Suprapubic skin (tissue), 4 donors: Measurements from ENCODE around the gene TDRD10. TPM values are rescaled to one million over a fixed set of nuclear protein-coding genes. Genes with fewer than 3 reads are reported as not detected.

Experiments used
- DNase-seq, 2 donors: peaks; one replicate each; pipeline ENCODE4 v3.0.0-alpha.2; 2019; ENCODE audit warnings: low spot score in 2 of 2
- H3K27ac ChIP-seq: fragments of 200-600 bp; sonication (generic); one replicate; pipeline ENCODE4 v1.5.1; 2019
- H3K27me3 ChIP-seq: fragments of 200-600 bp; sonication (generic); one replicate; pipeline ENCODE4 v1.5.1; 2019
- H3K36me3 ChIP-seq: fragments of 200-600 bp; sonication (generic); one replicate; pipeline ENCODE4 v1.5.1; 2019
- H3K4me1 ChIP-seq: fragments of 200-600 bp; sonication (generic); one replicate; pipeline ENCODE4 v1.5.1; 2019
- H3K4me3 ChIP-seq: fragments of 200-600 bp; sonication (generic); one replicate; pipeline ENCODE4 v1.5.1; 2019; ENCODE audit warnings: mild to moderate bottlenecking
- H3K9me3 ChIP-seq: fragments of 200-600 bp; sonication (generic); one replicate; pipeline ENCODE4 v1.5.1; 2019
- CTCF ChIP-seq, 2 donors: fragments of 200-600 bp in 1 of 2; fragments of 450-650 bp in 1 of 2; sonication (generic) in 1 of 2; IDR thresholded peaks; one replicate each; pipeline ENCODE4 v1.5.1; 2016 to 2019; ENCODE audit warnings: antibody characterized with exemption in 2 of 2, mild to moderate bottlenecking in 1 of 2, moderate library complexity in 1 of 2
- EP300 ChIP-seq: sonication (generic); formaldehyde crosslinking; IDR thresholded peaks from one replicate; pipeline ENCODE4 v1.6.1; 2017; ENCODE audit warnings: antibody characterized with exemption
- POLR2A ChIP-seq, 2 donors: fragments of 450-650 bp; IDR thresholded peaks; one replicate each; pipeline ENCODE4 v1.6.1; 2017; ENCODE audit warnings: antibody characterized with exemption in 2 of 2, mild to moderate bottlenecking in 2 of 2, moderate library complexity in 2 of 2
- POLR2AphosphoS5 ChIP-seq, 3 donors: sonication (generic); formaldehyde crosslinking; IDR thresholded peaks; one replicate each; pipeline ENCODE4 v1.6.1; 2017; ENCODE audit warnings: antibody characterized with exemption in 3 of 3
- WGBS: methylation state at CpG from one replicate; pipeline ENCODE4 v1.1.5; 2018; 5-methylcytosine and 5-hydroxymethylcytosine counted together
- total RNA-seq, 4 donors: library from RNA; depleted of rRNA; stranded (reverse); fragments of >200 nt; gene quantifications; one replicate each; pipeline ENCODE4 v1.1.0, GENCODE V29; 2016

Gene TDRD10
- total RNA-seq, 4 donors from 2014 or later: 0.72 to 2.6 (median 2.0) TPM

- Histone ChIP-seq H3K9me3 (no peaks in the 10 kb centered on the region), H3K4me1 (no peaks in the 10 kb centered on the region), H3K4me3 (no peak overlapping the region), H3K36me3 (peaks cover 100% of the 10 kb centered on the region), H3K27me3 (no peaks in the 10 kb centered on the region), H3K27ac (no peak overlapping the region)
- WGBS: 93% methylated on average over 4 of the region's 10 CpGs
- TF ChIP-seq CTCF (IDR thresholded peaks at IDR 0.05): no peak
- no peak for TF ChIP-seq EP300
- TF ChIP-seq POLR2AphosphoS5 (IDR thresholded peaks at IDR 0.05): no peak
- TF ChIP-seq POLR2A (IDR thresholded peaks at IDR 0.05): no peak
- DNase-seq: no peak
Observed at GRCh38 chr1:154586231-154586630, 84.2 kb downstream of the TDRD10 start.

- no peak overlapping the region for H3K4me3 ChIP-seq
- H3K4me1 ChIP-seq: no peaks in the 10 kb centered on the region
- no peaks in the 10 kb centered on the region for H3K27me3 ChIP-seq
- no peak for DNase-seq
- H3K9me3 ChIP-seq: no peaks in the 10 kb centered on the region
- no peak overlapping the region for H3K27ac ChIP-seq
- TF ChIP-seq EP300 (no peak), POLR2AphosphoS5 (IDR thresholded peaks at IDR 0.05) (no peak), CTCF (IDR thresholded peaks at IDR 0.05) (no peak), POLR2A (IDR thresholded peaks at IDR 0.05) (no peak)
- H3K36me3 ChIP-seq: peaks cover 100% of the 10 kb centered on the region
- whole genome bisulfite sequencing: 93% methylated on average over 6 of the region's 6 CpGs
Observed at GRCh38 chr1:154586641-154587040, 84.6 kb downstream of the TDRD10 start.

- Histone ChIP-seq H3K27me3 (no peaks in the 10 kb centered on the region), H3K27ac (no peak overlapping the region), H3K4me3 (no peak overlapping the region), H3K9me3 (no peaks in the 10 kb centered on the region), H3K36me3 (peaks cover 100% of the 10 kb centered on the region), H3K4me1 (no peaks in the 10 kb centered on the region)
- TF ChIP-seq POLR2AphosphoS5 (IDR thresholded peaks at IDR 0.05): no peak
- no peak for TF ChIP-seq POLR2A (IDR thresholded peaks at IDR 0.05)
- no peak for TF ChIP-seq CTCF (IDR thresholded peaks at IDR 0.05)
- TF ChIP-seq EP300: no peak
- no peak for DNase-seq
- whole genome bisulfite sequencing: 96% methylated on average over 6 of the region's 10 CpGs
Observed at GRCh38 chr1:154589780-154590179, 87.8 kb downstream of the TDRD10 start.

GRCh38 chr1:154590756-154591155, 88.7 kb downstream of the TDRD10 start:
- WGBS: 93% methylated on average over 5 of the region's 5 CpGs
- no peak for TF ChIP-seq CTCF (IDR thresholded peaks at IDR 0.05)
- no peak for TF ChIP-seq POLR2AphosphoS5 (IDR thresholded peaks at IDR 0.05)
- TF ChIP-seq EP300: no peak
- TF ChIP-seq POLR2A (IDR thresholded peaks at IDR 0.05): no peak
- no peak overlapping the region for H3K4me3 ChIP-seq
- peaks cover 100% of the 10 kb centered on the region for H3K36me3 ChIP-seq
- no peak overlapping the region for H3K27ac ChIP-seq
- no peaks in the 10 kb centered on the region for H3K4me1 ChIP-seq
- no peak for DNase-seq
- no peaks in the 10 kb centered on the region for H3K9me3 ChIP-seq
- H3K27me3 ChIP-seq: no peaks in the 10 kb centered on the region

- H3K4me1 ChIP-seq: no peaks in the 10 kb centered on the region
- TF ChIP-seq CTCF (IDR thresholded peaks at IDR 0.05): no peak
- TF ChIP-seq POLR2AphosphoS5 (IDR thresholded peaks at IDR 0.05): no peak
- TF ChIP-seq POLR2A (IDR thresholded peaks at IDR 0.05): no peak
- TF ChIP-seq EP300: no peak
- no peak overlapping the region for H3K4me3 ChIP-seq
- 94% methylated on average over 7 of the region's 7 CpGs for WGBS
- no peaks in the 10 kb centered on the region for H3K9me3 ChIP-seq
- H3K27ac ChIP-seq: no peak overlapping the region
- peaks cover 100% of the 10 kb centered on the region for H3K36me3 ChIP-seq
- no peaks in the 10 kb centered on the region for H3K27me3 ChIP-seq
- no peak for DNase-seq
Observed at GRCh38 chr1:154591206-154591605, 89.2 kb downstream of the TDRD10 start.
